Panc1 (cell line): ENCODE results near the gene COL4A1. TPM values are rescaled to one million over a fixed set of nuclear protein-coding genes. Genes with fewer than 3 reads are reported as not detected.

Source experiments
- ATAC-seq: fragments of 200-7000 bp; cut with Tn5 transposase; 2 replicates; pipeline ENCODE4 v1.9.1; 2020; ENCODE audit warnings: mild to moderate bottlenecking, moderate library complexity
- BruUV-seq: library from RNA; stranded (reverse); fragments of 400-500 nt; replicated peaks from 2 replicates; lab custom pipeline; 2021; lab: Mats Ljungman, UMichigan
- CTCF ChIA-PET: fragments of 300-600 bp; sonication (Branson Sonifier 250); formaldehyde crosslinking; loops from one replicate; lab custom pipeline; 2022; ENCODE audit warnings: antibody characterized with exemption; lab: Charles Lee
- POLR2A ChIA-PET: fragments of 300-600 bp; sonication (Branson Sonifier 250); formaldehyde crosslinking; loops from one replicate; lab custom pipeline; 2022; ENCODE audit warnings: antibody characterized with exemption; lab: Charles Lee
- DNase-seq: peaks from one replicate; pipeline ENCODE4 v3.0.0-alpha.2; 2010; ENCODE audit warnings: low read depth, low spot score
- H3K27ac ChIP-seq: 2 replicates; pipeline ENCODE4 v1.5.1; 2011; ENCODE audit warnings: mild to moderate bottlenecking, low read length, inconsistent platforms
- H3K27me3 ChIP-seq: fragments of 200-500 bp; sonication (Bioruptor generic); 2 replicates; pipeline ENCODE4 v1.6.0; 2014; ENCODE audit warnings: low read length, inconsistent platforms; ENCODE audit not compliant: control insufficient read depth, insufficient read depth
- H3K36me3 ChIP-seq: fragments of 200-500 bp; sonication (Bioruptor generic); 2 replicates; pipeline ENCODE4 v1.5.1; 2014; ENCODE audit warnings: inconsistent platforms, mild to moderate bottlenecking, low read length, moderate library complexity; ENCODE audit not compliant: control insufficient read depth, insufficient read depth
- H3K4me1 ChIP-seq: 2 replicates; pipeline ENCODE4 v1.5.1; 2011; ENCODE audit warnings: inconsistent platforms, mild to moderate bottlenecking, low read length, moderate library complexity; ENCODE audit not compliant: control insufficient read depth, insufficient read depth
- H3K4me3 ChIP-seq, 2 experiments: 2 replicates each; pipeline ENCODE4 v1.5.1; 2011 to 2012; ENCODE audit warnings: low read depth in 2 of 2, low read length in 2 of 2, mild to moderate bottlenecking in 2 of 2, inconsistent platforms in 1 of 2, moderate library complexity in 1 of 2
- H3K9me3 ChIP-seq: fragments of 200-500 bp; sonication (Bioruptor generic); 2 replicates; pipeline ENCODE4 v1.5.1; 2014; ENCODE audit warnings: low read depth, mild to moderate bottlenecking, inconsistent platforms, low read length, moderate library complexity; ENCODE audit not compliant: control insufficient read depth, insufficient read depth
- CTCF ChIP-seq: fragments of 450-650 bp; IDR thresholded peaks from 2 replicates; pipeline ENCODE4 v1.5.1; 2017; ENCODE audit warnings: mild to moderate bottlenecking
- POLR2AphosphoS5 ChIP-seq: IDR thresholded peaks from 2 replicates; pipeline ENCODE4 v1.6.1; 2012; ENCODE audit warnings: mild to moderate bottlenecking, low read depth, low read length, moderate library complexity
- REST ChIP-seq, 2 experiments: IDR thresholded peaks; 2 replicates each; pipeline ENCODE4 v1.6.1; 2011 to 2012; ENCODE audit warnings: low read depth in 2 of 2, control low read depth in 1 of 2, low read length in 1 of 2, mild to moderate bottlenecking in 1 of 2, moderate library complexity in 1 of 2; ENCODE audit not compliant: insufficient read depth in 1 of 2
- SIN3A ChIP-seq: IDR thresholded peaks from 2 replicates; pipeline ENCODE4 v1.6.1; 2012; ENCODE audit warnings: low read depth, mild to moderate bottlenecking, low read length, moderate library complexity, borderline replicate concordance; ENCODE audit not compliant: insufficient read depth
- TCF7L2 ChIP-seq: IDR thresholded peaks from 2 replicates; pipeline ENCODE4 v1.6.1; 2011; ENCODE audit warnings: mild to moderate bottlenecking, low read depth, low read length, inconsistent platforms
- in situ Hi-C: cut with HindIII; loops from 2 replicates; pipeline ENCODE4 v1.10.0; 2016; ENCODE audit warnings: low sequenced_read_pairs, low pct_unique_long_range_greater_than_20kb
- intact Hi-C: fragments of 100-400 bp; cut with micrococcal nuclease; formaldehyde crosslinking; loops from one replicate; pipeline ENCODE4 v1.10.0; 2022; ENCODE audit not compliant: unreplicated experiment
- total RNA-seq: library from RNA; stranded (reverse); gene quantifications from one replicate; pipeline ENCODE4 v1.2.1, GENCODE V29; 2021; ENCODE audit not compliant: unreplicated experiment

The COL4A1 gene
- total RNA-seq, 1 experiment from 2014 or later = 1.1 TPM

- in situ Hi-C loops = no loop called here
- Histone ChIP-seq H3K27ac (no peak overlapping the region), H3K4me1 (no peaks in the 10 kb centered on the region), H3K27me3 (no peaks in the 10 kb centered on the region), H3K4me3 (no peak overlapping the region), H3K9me3 (no peaks in the 10 kb centered on the region), H3K36me3 (no peaks in the 10 kb centered on the region)
- ATAC-seq (no peak), DNase-seq (no peak)
- POLR2A ChIA-PET = no interaction called here
- no peak for TF ChIP-seq REST (IDR thresholded peaks at IDR 0.05; ENCODE audit: insufficient read depth in 1 of 2, low read depth in 2 of 2, low read length in 1 of 2)
- no peak for TF ChIP-seq TCF7L2
- no TSS peak for BruUV-seq
- intact Hi-C loops = no loop called here
- CTCF ChIA-PET = no interaction called here
These were observed 50.6 kb downstream of the COL4A1 start for GRCh38 chr13:110256126-110256905.

- no peak for TF ChIP-seq TCF7L2
- TF ChIP-seq REST (IDR thresholded peaks at IDR 0.05; ENCODE audit: insufficient read depth in 1 of 2, low read depth in 2 of 2, low read length in 1 of 2) = no peak
- no peak for TF ChIP-seq CTCF
- no peak for TF ChIP-seq POLR2AphosphoS5
- TF ChIP-seq SIN3A = no peak
- no TSS peak for BruUV-seq
- DNase-seq (no peak), ATAC-seq (no peak)
- Histone ChIP-seq H3K27ac (no peak overlapping the region), H3K9me3 (no peaks in the 10 kb centered on the region), H3K36me3 (no peaks in the 10 kb centered on the region), H3K4me1 (no peaks in the 10 kb centered on the region), H3K4me3 (no peak overlapping the region), H3K27me3 (no peaks in the 10 kb centered on the region)
- in situ Hi-C loops (no loop called here), intact Hi-C loops (no loop called here)
- ChIA-PET CTCF (no interaction called here), POLR2A (no interaction called here)
These were observed 52.0 kb downstream of the COL4A1 start for GRCh38 chr13:110254751-110255553.
